Stomach (tissue), 4 donors: ENCODE data around the gene NMS.

Source experiments
- CTCF ChIP-seq, 7 experiments: fragments of 450-650 bp in 4 of 7; fragments of 200-600 bp in 3 of 7; sonication (generic) in 3 of 7; IDR thresholded peaks; one replicate each; pipeline ENCODE4 v1.5.1; 2016 to 2019; ENCODE audit warnings: antibody characterized with exemption in 7 of 7, control low read depth in 2 of 7, mild to moderate bottlenecking in 1 of 7
- EP300 ChIP-seq: sonication (generic); formaldehyde crosslinking; IDR thresholded peaks from one replicate; pipeline ENCODE4 v1.6.1; 2017; ENCODE audit warnings: antibody characterized with exemption
- POLR2A ChIP-seq, 4 donors: fragments of 450-650 bp; IDR thresholded peaks; one replicate each; pipeline ENCODE4 v1.6.1; 2016; ENCODE audit warnings: antibody characterized with exemption in 4 of 4, control low read depth in 2 of 4, mild to moderate bottlenecking in 1 of 4, moderate library complexity in 1 of 4
- POLR2AphosphoS5 ChIP-seq, 3 donors: sonication (generic); formaldehyde crosslinking; IDR thresholded peaks; one replicate each; pipeline ENCODE4 v1.6.1; 2016; ENCODE audit warnings: antibody characterized with exemption in 3 of 3

GRCh38 chr2:100425573-100426383 lies 44.5 kb upstream of the NMS start:
- no peak for TF ChIP-seq POLR2A (IDR thresholded peaks at IDR 0.05)
- no peak for TF ChIP-seq CTCF (IDR thresholded peaks at IDR 0.05)
- TF ChIP-seq EP300: no peak
- no peak for TF ChIP-seq POLR2AphosphoS5 (IDR thresholded peaks at IDR 0.05)
